Subcutaneous adipose tissue (tissue), 4 donors: ENCODE data around the gene ANGPTL8. TPM values are rescaled to one million over a fixed set of nuclear protein-coding genes. Genes with fewer than 3 reads are reported as not detected.

ENCODE experiments used
- CTCF ChIP-seq: fragments of 450-650 bp; IDR thresholded peaks from one replicate; pipeline ENCODE4 v1.5.1; 2016; ENCODE audit warnings: low read depth, mild to moderate bottlenecking, control low read depth, antibody characterized with exemption, moderate library complexity
- total RNA-seq, 4 donors: library from RNA; depleted of rRNA; stranded (reverse); fragments of >200 nt; gene quantifications; one replicate each; pipeline ENCODE4 v1.1.0, GENCODE V29; 2016

ANGPTL8 gene
- total RNA-seq, 4 donors from 2014 or later: 1.9 to 27.7 (median 14.8) TPM

- TF ChIP-seq CTCF: no peak
These were observed 50.8 kb downstream of the ANGPTL8 start for GRCh38 chr19:11290256-11290655.

DNA sequence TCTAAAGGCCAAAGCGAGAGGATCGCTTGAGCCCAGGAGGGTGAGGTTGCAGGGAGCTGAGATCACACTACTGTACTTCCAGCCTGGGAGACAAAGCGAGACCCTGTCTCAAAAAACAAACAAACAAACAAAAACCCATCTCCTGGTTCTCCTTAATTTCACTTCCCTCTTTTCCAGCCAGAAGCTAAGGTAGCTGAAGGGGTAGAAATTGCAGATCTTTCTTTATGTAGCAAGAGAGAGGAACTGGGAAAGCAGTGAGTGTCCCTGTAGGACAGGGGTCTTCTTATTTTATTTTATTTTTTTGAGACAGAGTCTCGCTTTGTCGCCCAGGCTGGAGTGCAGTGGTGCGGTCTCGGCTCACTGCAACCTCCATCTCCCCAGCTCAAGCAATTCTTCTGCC is 52.0 kb downstream of the ANGPTL8 start:
- no peak for TF ChIP-seq CTCF

Other genes with a start within 250 kb of the ANGPTL8 start
- gene LDLR, start 150.2 kb upstream of the ANGPTL8 start, total RNA-seq: 10 to 100 TPM; 11.0 to 31.1 (median 23.3) TPM
- gene SPC24, start 83.8 kb upstream of the ANGPTL8 start, total RNA-seq: 1 to 10 TPM; 1.3 to 5.1 (median 4.2) TPM
- gene KANK2, start 42.1 kb upstream of the ANGPTL8 start, total RNA-seq: 100 to 1,000 TPM; 156 to 414 (median 327) TPM
- 100 to 1,000 TPM in 1 of 4 donors, 10 to 100 TPM in 3; 28.4 to 149 (median 40.6) TPM for gene DOCK6, start 22.9 kb downstream of the ANGPTL8 start, total RNA-seq
- not detected for gene TSPAN16, start 56.5 kb downstream of the ANGPTL8 start, total RNA-seq
- gene RAB3D, start 100.0 kb downstream of the ANGPTL8 start, total RNA-seq: 10 to 100 TPM in 3 of 4 donors, 1 to 10 TPM in 1; 8.0 to 13.4 (median 11.5) TPM
- gene TMEM205, start 106.6 kb downstream of the ANGPTL8 start, total RNA-seq: 100 to 1,000 TPM; 154 to 170 (median 160) TPM
- 10 to 100 TPM in 3 of 4 donors, 1 to 10 TPM in 1; 4.6 to 33.2 (median 15.7) TPM for gene CCDC159, start 106.9 kb downstream of the ANGPTL8 start, total RNA-seq
- gene PLPPR2, start 115.8 kb downstream of the ANGPTL8 start, total RNA-seq: 10 to 100 TPM in 2 of 4 donors, 1 to 10 TPM in 2; 4.2 to 19.6 (median 9.3) TPM
- gene SWSAP1, start 135.0 kb downstream of the ANGPTL8 start, total RNA-seq: 1 to 10 TPM in 2 of 4 donors, under 1 TPM in 1, not detected in 1; 0.66 to 3.0 (median 1.0) TPM
- gene EPOR, start 144.7 kb downstream of the ANGPTL8 start, total RNA-seq: 1 to 10 TPM; 1.5 to 8.1 (median 5.0) TPM
- gene RGL3, start 179.7 kb downstream of the ANGPTL8 start, total RNA-seq: 10 to 100 TPM in 1 of 4 donors, 1 to 10 TPM in 3; 4.7 to 17.5 (median 6.1) TPM
- under 1 TPM in 2 of 4 donors, not detected in 2; 0.17 to 0.33 TPM for gene ODAD3, start 195.5 kb downstream of the ANGPTL8 start, total RNA-seq
- 100 to 1,000 TPM in 1 of 4 donors, 10 to 100 TPM in 3; 45.0 to 109 (median 76.1) TPM for gene PRKCSH, start 196.0 kb downstream of the ANGPTL8 start, total RNA-seq
- gene ELAVL3, start 241.4 kb downstream of the ANGPTL8 start, total RNA-seq: not detected